Neuron (in vitro differentiated cells): ENCODE data around the gene SMYD3.

Experiments
- H2AFZ ChIP-seq: one replicate; pipeline ENCODE4 v1.6.1; 2013; ENCODE audit warnings: low read depth, mild to moderate bottlenecking, inconsistent platforms, low read length, moderate library complexity
- H3K27me3 ChIP-seq: one replicate; pipeline ENCODE4 v1.6.1; 2013; ENCODE audit warnings: low read length; ENCODE audit not compliant: insufficient read depth
- H3K36me3 ChIP-seq: one replicate; pipeline ENCODE4 v1.6.1; 2013; ENCODE audit warnings: low read length; ENCODE audit not compliant: insufficient read depth
- H3K4me1 ChIP-seq: one replicate; pipeline ENCODE4 v1.6.1; 2013; ENCODE audit warnings: low read length; ENCODE audit not compliant: insufficient read depth
- H3K4me3 ChIP-seq: 2 replicates; pipeline ENCODE4 v1.5.1; 2013; ENCODE audit warnings: mild to moderate bottlenecking, low read length, moderate library complexity
- H3K9me3 ChIP-seq: one replicate; pipeline ENCODE4 v1.6.1; 2013; ENCODE audit warnings: low read length

Gene SMYD3

GRCh38 chr1:246221485-246222255 is 285.4 kb downstream of the SMYD3 start:
- H3K4me1 ChIP-seq, result peaks cover 15% of the 10 kb centered on the region
- H3K9me3 ChIP-seq, result peaks cover 16% of the 10 kb centered on the region
- no peaks in the 10 kb centered on the region for H3K27me3 ChIP-seq
- H3K4me3 ChIP-seq, result no peak overlapping the region
- H2AFZ ChIP-seq, result no peak overlapping the region
- H3K36me3 ChIP-seq, result no peaks in the 10 kb centered on the region

GRCh38 chr1:246220495-246221065 is 286.5 kb downstream of the SMYD3 start:
- H3K36me3 ChIP-seq, result no peaks in the 10 kb centered on the region
- H2AFZ ChIP-seq, result no peak overlapping the region
- no peaks in the 10 kb centered on the region for H3K27me3 ChIP-seq
- no peak overlapping the region for H3K4me3 ChIP-seq
- H3K4me1 ChIP-seq, result peaks cover 15% of the 10 kb centered on the region
- H3K9me3 ChIP-seq, result peaks cover 16% of the 10 kb centered on the region

GRCh38 chr1:246219508-246220030 is 287.5 kb downstream of the SMYD3 start:
- Histone ChIP-seq H3K4me1 (peaks cover 15% of the 10 kb centered on the region), H3K4me3 (no peak overlapping the region), H3K36me3 (no peaks in the 10 kb centered on the region), H3K9me3 (peaks cover 16% of the 10 kb centered on the region), H2AFZ (no peak overlapping the region), H3K27me3 (no peaks in the 10 kb centered on the region)

- Histone ChIP-seq H3K4me3 (no peak overlapping the region), H3K4me1 (peaks cover 15% of the 10 kb centered on the region), H2AFZ (no peak overlapping the region)
These were observed 288.4 kb downstream of the SMYD3 start for GRCh38 chr1:246218686-246219085.

GRCh38 chr1:246216906-246217305 is 290.2 kb downstream of the SMYD3 start:
- H3K4me3 ChIP-seq, result no peak overlapping the region
- no peaks in the 10 kb centered on the region for H3K36me3 ChIP-seq
- H3K9me3 ChIP-seq, result peaks cover 16% of the 10 kb centered on the region
- no peak overlapping the region for H2AFZ ChIP-seq
- H3K27me3 ChIP-seq, result no peaks in the 10 kb centered on the region
- peaks cover 15% of the 10 kb centered on the region for H3K4me1 ChIP-seq

More at GRCh38 chr1:246218686-246219085, 288.4 kb downstream of the SMYD3 start:
- Histone ChIP-seq H3K27me3 (no peaks in the 10 kb centered on the region), H3K9me3 (peaks cover 16% of the 10 kb centered on the region), H3K36me3 (no peaks in the 10 kb centered on the region)

- Histone ChIP-seq H3K4me3 (no peak overlapping the region), H2AFZ (no peak overlapping the region), H3K27me3 (no peaks in the 10 kb centered on the region), H3K9me3 (peaks cover 3% of the 10 kb centered on the region), H3K4me1 (peaks cover 21% of the 10 kb centered on the region), H3K36me3 (no peaks in the 10 kb centered on the region)
These were observed 291.6 kb downstream of the SMYD3 start for GRCh38 chr1:246215510-246215903.

- peaks cover 20% of the 10 kb centered on the region for H3K4me1 ChIP-seq
- no peak overlapping the region for H2AFZ ChIP-seq
- no peaks in the 10 kb centered on the region for H3K9me3 ChIP-seq
- H3K36me3 ChIP-seq, result no peaks in the 10 kb centered on the region
- H3K27me3 ChIP-seq, result no peaks in the 10 kb centered on the region
- no peak overlapping the region for H3K4me3 ChIP-seq
These were observed 292.2 kb downstream of the SMYD3 start for GRCh38 chr1:246214708-246215509.

- Histone ChIP-seq H3K27me3 (no peaks in the 10 kb centered on the region), H3K4me3 (no peak overlapping the region), H2AFZ (no peak overlapping the region), H3K36me3 (no peaks in the 10 kb centered on the region), H3K9me3 (no peaks in the 10 kb centered on the region), H3K4me1 (peaks cover 10% of the 10 kb centered on the region)
These were observed 293.1 kb downstream of the SMYD3 start for GRCh38 chr1:246213947-246214346.

GRCh38 chr1:246213502-246213901 is 293.6 kb downstream of the SMYD3 start:
- Histone ChIP-seq H3K4me3 (no peak overlapping the region), H3K9me3 (no peaks in the 10 kb centered on the region), H3K27me3 (no peaks in the 10 kb centered on the region), H2AFZ (no peak overlapping the region), H3K4me1 (peaks cover 6% of the 10 kb centered on the region), H3K36me3 (no peaks in the 10 kb centered on the region)

- Histone ChIP-seq H3K27me3 (no peaks in the 10 kb centered on the region), H3K4me3 (no peak overlapping the region), H3K36me3 (no peaks in the 10 kb centered on the region), H3K4me1 (peaks cover 6% of the 10 kb centered on the region), H2AFZ (no peak overlapping the region), H3K9me3 (no peaks in the 10 kb centered on the region)
These were observed 294.0 kb downstream of the SMYD3 start for GRCh38 chr1:246213036-246213435.

- no peaks in the 10 kb centered on the region for H3K9me3 ChIP-seq
- H3K4me1 ChIP-seq, result peaks cover 6% of the 10 kb centered on the region
- no peaks in the 10 kb centered on the region for H3K36me3 ChIP-seq
- H3K4me3 ChIP-seq, result no peak overlapping the region
- no peaks in the 10 kb centered on the region for H3K27me3 ChIP-seq
- H2AFZ ChIP-seq, result no peak overlapping the region
These were observed 295.1 kb downstream of the SMYD3 start for GRCh38 chr1:246212013-246212412.

- Histone ChIP-seq H2AFZ (no peak overlapping the region), H3K27me3 (no peaks in the 10 kb centered on the region), H3K4me1 (peaks cover 6% of the 10 kb centered on the region), H3K4me3 (no peak overlapping the region), H3K36me3 (no peaks in the 10 kb centered on the region), H3K9me3 (no peaks in the 10 kb centered on the region)
These were observed 296.3 kb downstream of the SMYD3 start for GRCh38 chr1:246210756-246211155.

- Histone ChIP-seq H3K4me1 (peaks cover 6% of the 10 kb centered on the region), H3K27me3 (no peaks in the 10 kb centered on the region), H3K4me3 (no peak overlapping the region), H3K9me3 (no peaks in the 10 kb centered on the region), H2AFZ (no peak overlapping the region), H3K36me3 (no peaks in the 10 kb centered on the region)
These were observed 299.0 kb downstream of the SMYD3 start for GRCh38 chr1:246208105-246208504.
